Memory B cell (primary cell): Measurements from ENCODE around the gene TNS3.

Source experiments
- ATAC-seq: fragments of 150-1000 bp; cut with Tn5 transposase; 2 replicates; pipeline ENCODE4 v1.10.0; 2021; ENCODE audit warnings: low read depth, mild to moderate bottlenecking, moderate library complexity
- DNase-seq, 2 donors: peaks; one replicate each; pipeline ENCODE4 v3.0.0; 2022; ENCODE audit warnings: low spot score in 2 of 2
- H3K27ac Mint-ChIP-seq: one replicate; pipeline ENCODE4 v1.8.0; 2022; ENCODE audit warnings: mild to moderate bottlenecking, moderate library complexity, mixed read lengths
- H3K27me3 Mint-ChIP-seq: one replicate; pipeline ENCODE4 v1.8.0; 2022; ENCODE audit warnings: mixed read lengths
- H3K36me3 Mint-ChIP-seq: one replicate; pipeline ENCODE4 v1.8.0; 2022; ENCODE audit warnings: mild to moderate bottlenecking, mixed read lengths
- H3K4me1 Mint-ChIP-seq: one replicate; pipeline ENCODE4 v1.8.0; 2022; ENCODE audit warnings: mixed read lengths
- H3K4me3 Mint-ChIP-seq: one replicate; pipeline ENCODE4 v1.8.0; 2022; ENCODE audit warnings: mild to moderate bottlenecking, moderate library complexity, mixed read lengths
- H3K9me3 Mint-ChIP-seq: one replicate; pipeline ENCODE4 v1.8.0; 2022; ENCODE audit warnings: mixed read lengths

TNS3 gene

GRCh38 chr7:47580811-47581331, 1.0 kb downstream of the TNS3 start:
- H3K27ac Mint-ChIP-seq: peak overlapping the region; percentile 92
- ATAC-seq (no peak), DNase-seq (no peak)
- peaks cover 49% of the 10 kb centered on the region for H3K4me1 Mint-ChIP-seq
- peak overlapping the region; percentile 96 for H3K4me3 Mint-ChIP-seq
- peaks cover 1% of the 10 kb centered on the region for H3K27me3 Mint-ChIP-seq
- H3K9me3 Mint-ChIP-seq: no peaks in the 10 kb centered on the region
- H3K36me3 Mint-ChIP-seq: peaks cover 1% of the 10 kb centered on the region

- Mint-ChIP-seq H3K4me1 (peaks cover 49% of the 10 kb centered on the region), H3K27ac (peak overlapping the region; percentile 92), H3K27me3 (peaks cover 1% of the 10 kb centered on the region), H3K36me3 (peaks cover 2% of the 10 kb centered on the region), H3K4me3 (peak overlapping the region; percentile 96), H3K9me3 (no peaks in the 10 kb centered on the region)
- ATAC-seq (no peak), DNase-seq (no peak)
Measured at GRCh38 chr7:47580175-47580706, 1.7 kb downstream of the TNS3 start.

- DNase-seq: no peak
- Mint-ChIP-seq H3K36me3 (peaks cover 2% of the 10 kb centered on the region), H3K4me1 (peaks cover 56% of the 10 kb centered on the region), H3K27me3 (peaks cover 1% of the 10 kb centered on the region), H3K27ac (peak overlapping the region; percentile 48), H3K4me3 (peak overlapping the region; percentile 32), H3K9me3 (no peaks in the 10 kb centered on the region)
- ATAC-seq: no peak
Measured at GRCh38 chr7:47579458-47579857, 2.5 kb downstream of the TNS3 start.

- Mint-ChIP-seq H3K9me3 (no peaks in the 10 kb centered on the region), H3K27me3 (peaks cover 1% of the 10 kb centered on the region), H3K27ac (peak overlapping the region; percentile 48), H3K36me3 (peaks cover 2% of the 10 kb centered on the region), H3K4me3 (peak overlapping the region; percentile 21), H3K4me1 (peaks cover 59% of the 10 kb centered on the region)
- DNase-seq (no peak), ATAC-seq (no peak)
Measured at GRCh38 chr7:47578579-47579270, 3.2 kb downstream of the TNS3 start.

GRCh38 chr7:47577321-47577919, 4.5 kb downstream of the TNS3 start:
- ATAC-seq (no peak), DNase-seq (no peak)
- H3K27me3 Mint-ChIP-seq: no peaks in the 10 kb centered on the region
- no peaks in the 10 kb centered on the region for H3K9me3 Mint-ChIP-seq
- H3K4me1 Mint-ChIP-seq: peaks cover 61% of the 10 kb centered on the region
- peaks cover 6% of the 10 kb centered on the region for H3K36me3 Mint-ChIP-seq
- peak overlapping the region; percentile 62 for H3K27ac Mint-ChIP-seq
- peak overlapping the region; percentile 38 for H3K4me3 Mint-ChIP-seq

- Mint-ChIP-seq H3K36me3 (peaks cover 6% of the 10 kb centered on the region), H3K27ac (peak overlapping the region; percentile 62), H3K9me3 (no peaks in the 10 kb centered on the region), H3K27me3 (no peaks in the 10 kb centered on the region), H3K4me1 (peaks cover 62% of the 10 kb centered on the region), H3K4me3 (peak overlapping the region; percentile 38)
- no peak for DNase-seq
- ATAC-seq: no peak
Measured at GRCh38 chr7:47576866-47577306, 5.0 kb downstream of the TNS3 start.

GRCh38 chr7:47576031-47576865, 5.7 kb downstream of the TNS3 start:
- peak; percentile 13 for ATAC-seq
- H3K4me3 Mint-ChIP-seq: peak overlapping the region; percentile 44
- no peak for DNase-seq
- peaks cover 6% of the 10 kb centered on the region for H3K36me3 Mint-ChIP-seq
- H3K27me3 Mint-ChIP-seq: no peaks in the 10 kb centered on the region
- no peaks in the 10 kb centered on the region for H3K9me3 Mint-ChIP-seq
- H3K27ac Mint-ChIP-seq: peak overlapping the region; percentile 62
- peaks cover 64% of the 10 kb centered on the region for H3K4me1 Mint-ChIP-seq

- H3K4me1 Mint-ChIP-seq: peaks cover 58% of the 10 kb centered on the region
- peak overlapping the region; percentile 75 for H3K4me3 Mint-ChIP-seq
- DNase-seq: peak; percentile 55 to 70
- ATAC-seq: peak; percentile 90
- H3K27me3 Mint-ChIP-seq: no peaks in the 10 kb centered on the region
- peaks cover 6% of the 10 kb centered on the region for H3K36me3 Mint-ChIP-seq
- peak overlapping the region; percentile 69 for H3K27ac Mint-ChIP-seq
- H3K9me3 Mint-ChIP-seq: no peaks in the 10 kb centered on the region
Measured at GRCh38 chr7:47574482-47575329, 7.2 kb downstream of the TNS3 start.

GRCh38 chr7:47573758-47574481, 8.0 kb downstream of the TNS3 start:
- DNase-seq (no peak), ATAC-seq (no peak)
- peaks cover 52% of the 10 kb centered on the region for H3K4me1 Mint-ChIP-seq
- H3K36me3 Mint-ChIP-seq: peaks cover 7% of the 10 kb centered on the region
- H3K27ac Mint-ChIP-seq: peak overlapping the region; percentile 69
- H3K4me3 Mint-ChIP-seq: peak overlapping the region; percentile 75
- H3K9me3 Mint-ChIP-seq: no peaks in the 10 kb centered on the region
- no peaks in the 10 kb centered on the region for H3K27me3 Mint-ChIP-seq

GRCh38 chr7:47572939-47573757, 8.8 kb downstream of the TNS3 start:
- no peak for DNase-seq
- H3K27me3 Mint-ChIP-seq: no peaks in the 10 kb centered on the region
- no peak for ATAC-seq
- H3K4me1 Mint-ChIP-seq: peaks cover 58% of the 10 kb centered on the region
- H3K9me3 Mint-ChIP-seq: no peaks in the 10 kb centered on the region
- no peak overlapping the region for H3K4me3 Mint-ChIP-seq
- peak overlapping the region; percentile 23 for H3K27ac Mint-ChIP-seq
- peaks cover 10% of the 10 kb centered on the region for H3K36me3 Mint-ChIP-seq

GRCh38 chr7:47572094-47572445, 9.8 kb downstream of the TNS3 start:
- ATAC-seq (no peak), DNase-seq (no peak)
- no peak overlapping the region for H3K4me3 Mint-ChIP-seq
- H3K27ac Mint-ChIP-seq: peak overlapping the region; percentile 81
- H3K4me1 Mint-ChIP-seq: peaks cover 53% of the 10 kb centered on the region
- no peaks in the 10 kb centered on the region for H3K27me3 Mint-ChIP-seq
- no peaks in the 10 kb centered on the region for H3K9me3 Mint-ChIP-seq
- peaks cover 10% of the 10 kb centered on the region for H3K36me3 Mint-ChIP-seq
